AG04450 (cell line): ENCODE data around the gene DGKA. TPM values are rescaled to one million over a fixed set of nuclear protein-coding genes. Genes with fewer than 3 reads are reported as not detected.
"Not testable (repeated sequence)": the region's sequence is repeated elsewhere in the genome, so short reads cannot be mapped to it uniquely, and the experiment has no call there.

ENCODE experiments used
- CTCF ChIA-PET: fragments of 300-600, 350-600 bp; formaldehyde crosslinking; extraction: SDS; loops from one replicate; lab custom pipeline; 2022; ENCODE audit warnings: antibody characterized with exemption, inconsistent platforms; lab: Charles Lee
- POLR2A ChIA-PET: fragments of 350-600 bp; formaldehyde crosslinking; extraction: SDS; loops from one replicate; lab custom pipeline; 2021; ENCODE audit warnings: antibody characterized with exemption, inconsistent platforms; lab: Yijun Ruan, JAX
- DNase-seq: peaks from one replicate; pipeline ENCODE4 v3.0.0-alpha.2; 2011; ENCODE audit warnings: low read depth, low spot score
- H3K27ac ChIP-seq: one replicate; pipeline ENCODE4 v1.5.1; 2012; ENCODE audit warnings: low read depth, low read length, control low read depth
- H3K27me3 ChIP-seq: one replicate; pipeline ENCODE4 v1.6.0; 2012; ENCODE audit warnings: low read length; ENCODE audit not compliant: control insufficient read depth, insufficient read depth
- H3K4me3 ChIP-seq: 2 replicates; pipeline ENCODE4 v1.5.1; 2011; ENCODE audit warnings: mild to moderate bottlenecking, low read depth, low read length, control low read depth
- H3K9me3 ChIP-seq: 2 replicates; pipeline ENCODE4 v1.5.1; 2012; ENCODE audit warnings: low read length; ENCODE audit not compliant: control insufficient read depth, insufficient read depth
- polyA plus RNA-seq: library from polyadenylated mRNA; depleted of rRNA; stranded (reverse); fragments of >200 nt; gene quantifications from 2 replicates; pipeline ENCODE4 v1.2.3, GENCODE V29; 2011
- TF ChIP-seq, protein P1 (sequence below): IDR thresholded peaks from 2 replicates; pipeline ENCODE4 v1.5.1; 2011; ENCODE audit warnings: low read depth, low read length, control low read depth, inconsistent platforms

Gene DGKA
- polyA plus RNA-seq, 1 experiment, result 53.6 TPM

DNA sequence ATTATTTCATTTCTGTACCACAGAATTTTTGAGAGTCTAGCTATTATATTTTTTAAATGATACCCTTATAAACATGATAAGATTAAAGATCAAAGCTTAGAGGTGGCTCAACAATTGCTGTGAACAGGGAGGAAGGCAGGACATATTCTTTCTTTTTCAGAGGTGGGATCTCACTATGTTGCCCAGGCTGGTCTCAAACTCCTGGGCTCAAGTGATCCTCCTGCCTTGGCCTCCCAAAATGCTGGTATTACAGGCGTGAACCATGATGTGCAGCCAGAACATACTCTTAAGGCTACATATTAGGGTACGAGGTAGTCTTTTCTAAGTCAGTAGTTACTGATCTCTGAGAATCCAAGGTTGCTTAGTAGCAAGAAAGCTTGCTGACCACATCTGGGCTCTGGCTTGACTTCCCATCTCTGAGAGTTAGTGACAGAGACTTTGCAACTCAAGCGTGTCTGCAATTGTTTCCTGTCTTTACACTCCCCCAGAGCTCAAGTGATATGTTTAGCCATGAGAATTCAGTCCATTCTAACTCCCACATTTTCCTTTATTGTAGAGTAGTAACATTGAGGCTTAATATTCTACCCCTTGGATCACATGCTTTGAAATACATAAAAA lies 51.5 kb downstream of the DGKA start:
- Histone ChIP-seq H3K27ac (no peak overlapping the region), H3K9me3 (no peaks in the 10 kb centered on the region), H3K27me3 (no peaks in the 10 kb centered on the region), H3K4me3 (no peak overlapping the region)
- ChIA-PET CTCF (interaction anchor here (1.1 to 7.0 kb wide), 5 partner anchors 14 to 244 kb away, joined by 3 to 96 read pairs (median 7); partner anchors contain the start of gene SUOX), POLR2A (interaction anchor here (0.5 to 0.7 kb wide), 2 partner anchors 26 to 62 kb away, joined by 4 to 5 read pairs; no protein-coding TSS in a partner anchor)
- TF ChIP-seq, protein P1, sequence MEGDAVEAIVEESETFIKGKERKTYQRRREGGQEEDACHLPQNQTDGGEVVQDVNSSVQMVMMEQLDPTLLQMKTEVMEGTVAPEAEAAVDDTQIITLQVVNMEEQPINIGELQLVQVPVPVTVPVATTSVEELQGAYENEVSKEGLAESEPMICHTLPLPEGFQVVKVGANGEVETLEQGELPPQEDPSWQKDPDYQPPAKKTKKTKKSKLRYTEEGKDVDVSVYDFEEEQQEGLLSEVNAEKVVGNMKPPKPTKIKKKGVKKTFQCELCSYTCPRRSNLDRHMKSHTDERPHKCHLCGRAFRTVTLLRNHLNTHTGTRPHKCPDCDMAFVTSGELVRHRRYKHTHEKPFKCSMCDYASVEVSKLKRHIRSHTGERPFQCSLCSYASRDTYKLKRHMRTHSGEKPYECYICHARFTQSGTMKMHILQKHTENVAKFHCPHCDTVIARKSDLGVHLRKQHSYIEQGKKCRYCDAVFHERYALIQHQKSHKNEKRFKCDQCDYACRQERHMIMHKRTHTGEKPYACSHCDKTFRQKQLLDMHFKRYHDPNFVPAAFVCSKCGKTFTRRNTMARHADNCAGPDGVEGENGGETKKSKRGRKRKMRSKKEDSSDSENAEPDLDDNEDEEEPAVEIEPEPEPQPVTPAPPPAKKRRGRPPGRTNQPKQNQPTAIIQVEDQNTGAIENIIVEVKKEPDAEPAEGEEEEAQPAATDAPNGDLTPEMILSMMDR, result no peak
- no peak for DNase-seq

DNA sequence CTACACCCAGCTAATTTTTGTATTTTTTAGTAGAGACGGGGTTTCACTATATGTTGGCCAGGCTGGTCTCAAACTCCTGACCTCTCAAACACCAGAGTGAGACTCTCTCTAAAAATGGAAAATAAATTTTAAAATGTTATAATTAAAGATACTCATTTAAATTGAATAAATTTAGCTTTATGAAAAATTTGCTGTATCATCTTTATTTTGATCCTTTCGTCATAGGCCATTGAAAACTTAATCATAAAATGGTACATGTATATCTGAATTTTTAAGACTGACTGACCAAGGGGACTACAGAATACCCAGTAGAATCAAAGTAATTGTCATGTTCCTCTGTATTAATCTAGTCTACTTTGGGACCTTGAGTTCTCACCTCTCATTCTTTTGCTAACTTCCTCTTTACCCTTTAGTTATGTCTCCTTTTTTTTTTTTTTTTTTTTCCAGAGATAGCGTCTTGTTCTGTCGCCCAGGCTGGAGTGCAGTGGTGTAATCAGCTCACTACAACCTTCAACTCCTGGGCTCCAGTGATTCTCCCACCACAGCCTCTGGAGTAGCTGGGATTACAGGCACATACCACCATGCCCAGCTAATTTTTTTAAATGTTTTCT lies 52.4 kb downstream of the DGKA start:
- TF ChIP-seq, protein P1, result no peak
- Histone ChIP-seq H3K9me3 (no peaks in the 10 kb centered on the region), H3K27ac (no peak overlapping the region), H3K27me3 (no peaks in the 10 kb centered on the region), H3K4me3 (no peak overlapping the region)
- ChIA-PET POLR2A (no interaction called here), CTCF (interaction anchor here (0.6 to 7.0 kb wide), 5 partner anchors 13 to 245 kb away, joined by 3 to 96 read pairs (median 7); partner anchors contain the start of genes SMARCC2 and SUOX)
- no peak for DNase-seq

DNA sequence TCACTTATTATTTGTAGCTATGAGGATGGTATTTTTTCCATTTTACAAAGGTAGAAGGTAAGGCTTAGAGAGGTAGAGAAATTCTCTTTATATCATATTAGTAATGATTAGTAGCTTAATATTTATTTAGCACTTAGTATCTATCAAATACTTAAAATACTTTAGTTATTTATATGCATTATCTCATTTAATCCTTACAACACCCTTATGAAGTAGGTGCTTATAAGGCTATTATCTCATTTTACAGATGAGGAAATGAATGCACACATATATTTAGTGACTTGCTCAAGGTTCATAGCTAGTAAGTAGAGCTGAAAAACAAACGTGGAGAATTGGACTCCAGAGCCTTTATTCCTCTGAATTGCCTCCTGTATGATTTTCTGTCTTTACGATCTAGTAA lies 53.9 kb downstream of the DGKA start:
- Histone ChIP-seq H3K27ac (no peak overlapping the region), H3K4me3 (no peak overlapping the region), H3K9me3 (no peaks in the 10 kb centered on the region), H3K27me3 (no peaks in the 10 kb centered on the region)
- TF ChIP-seq, protein P1, result no peak
- DNase-seq, result no peak
- ChIA-PET CTCF (interaction anchor here (0.6 to 7.0 kb wide), 7 partner anchors 9 to 246 kb away, joined by 3 to 96 read pairs (median 5); partner anchors contain the start of gene SUOX), POLR2A (interaction anchor here (0.6 to 0.7 kb wide), 2 partner anchors 11 to 146 kb away, joined by 4 to 6 read pairs; no protein-coding TSS in a partner anchor)

DNA sequence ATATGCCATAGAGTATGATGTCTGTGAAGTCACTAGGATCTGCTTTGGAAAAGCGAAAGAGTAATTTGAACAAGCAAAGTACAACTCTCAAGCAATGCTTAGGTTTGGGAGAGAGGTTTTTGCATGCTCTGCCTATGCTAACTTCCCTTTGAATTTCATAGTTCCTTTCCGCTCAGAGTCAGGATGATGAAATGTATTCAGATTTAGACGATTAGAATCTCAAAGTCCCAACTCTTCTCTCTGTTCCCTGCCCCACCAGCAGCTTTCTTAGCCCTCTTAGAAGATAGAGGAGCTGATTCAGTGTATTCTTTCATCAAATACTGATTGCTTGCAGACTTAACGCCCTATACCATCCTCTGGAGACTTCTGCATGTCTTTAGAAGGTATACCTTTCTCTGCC lies 54.4 kb downstream of the DGKA start:
- Histone ChIP-seq H3K27ac (no peak overlapping the region), H3K9me3 (no peaks in the 10 kb centered on the region), H3K27me3 (no peaks in the 10 kb centered on the region), H3K4me3 (no peak overlapping the region)
- TF ChIP-seq, protein P1, result no peak
- no peak for DNase-seq
- POLR2A ChIA-PET, result interaction anchor here (0.6 to 0.7 kb wide), 2 partner anchors 11 to 147 kb away, joined by 4 to 6 read pairs; no protein-coding TSS in a partner anchor
- CTCF ChIA-PET, result interaction anchor here (0.9 to 7.0 kb wide), 7 partner anchors 8 to 246 kb away, joined by 3 to 96 read pairs (median 5); partner anchors contain the start of genes RAB5B and SUOX

DNA sequence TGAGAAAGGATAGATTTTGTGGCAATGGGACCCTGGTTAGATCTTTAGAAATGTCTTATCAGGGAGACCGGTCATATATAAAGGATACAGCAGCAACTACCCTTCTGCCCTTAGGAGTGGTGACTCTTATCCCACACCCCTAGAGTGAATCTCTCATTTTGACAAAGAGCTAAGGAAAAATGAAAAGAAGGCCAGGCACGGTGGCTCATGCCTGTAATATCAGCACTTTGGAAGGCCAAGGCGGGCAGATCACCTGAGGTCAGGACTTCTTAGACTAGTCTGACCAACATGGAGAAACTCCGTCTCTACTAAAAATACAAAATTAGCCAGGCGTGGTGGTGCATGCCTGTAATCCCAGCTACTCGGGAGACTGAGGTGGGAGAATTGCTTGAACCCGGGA lies 55.0 kb downstream of the DGKA start:
- H3K4me3 ChIP-seq, H3K27ac ChIP-seq, POLR2A ChIA-PET, H3K9me3 ChIP-seq, H3K27me3 ChIP-seq, DNase-seq: not testable (repeated sequence)
- CTCF ChIA-PET, result interaction anchor here (0.6 to 7.0 kb wide), 5 partner anchors 10 to 86 kb away, joined by 3 to 96 read pairs (median 6); partner anchors contain the start of genes RAB5B and SUOX
